OCI-LY7 (cell line): ENCODE measurements around the gene AQP9. TPM values are rescaled to one million over a fixed set of nuclear protein-coding genes. Genes with fewer than 3 reads are reported as not detected.

Source experiments
- BruUV-seq: library from RNA; stranded (reverse); fragments of 400-500 nt; replicated peaks from 2 replicates; lab custom pipeline; 2021; lab: Mats Ljungman, UMichigan
- CTCF ChIA-PET: fragments of 300-600 bp; sonication (Branson Sonifier 250); formaldehyde crosslinking; loops from one replicate; lab custom pipeline; 2022; ENCODE audit warnings: antibody characterized with exemption; ENCODE audit not compliant: unreplicated experiment; lab: Charles Lee
- POLR2A ChIA-PET: fragments of 300-600 bp; sonication (Branson Sonifier 250); formaldehyde crosslinking; loops from one replicate; lab custom pipeline; 2022; ENCODE audit warnings: antibody characterized with exemption; lab: Charles Lee
- DNase-seq: peaks from one replicate; pipeline ENCODE4 v3.0.0-alpha.2; 2015; ENCODE audit warnings: low spot score
- H2AFZ ChIP-seq: fragments of 200-600 bp; sonication (generic), shearing (Covaris generic); 2 replicates; pipeline ENCODE4 v1.6.1; 2014; ENCODE audit warnings: mild to moderate bottlenecking, antibody characterized with exemption, low read length, moderate library complexity
- H3K27ac ChIP-seq: fragments of 200-600 bp; sonication (generic); 2 replicates; pipeline ENCODE4 v1.5.1; 2014; ENCODE audit warnings: mixed run types, low read depth, mild to moderate bottlenecking, moderate library complexity, low read length, inconsistent platforms; ENCODE audit not compliant: poor library complexity, severe bottlenecking
- H3K36me3 ChIP-seq: fragments of 200-600 bp; sonication (generic); 2 replicates; pipeline ENCODE4 v1.6.1; 2014; ENCODE audit warnings: mild to moderate bottlenecking, antibody characterized with exemption, low read length, moderate library complexity, mixed read lengths; ENCODE audit not compliant: insufficient read depth
- H3K4me1 ChIP-seq: fragments of 200-600 bp; sonication (generic); 2 replicates; pipeline ENCODE4 v1.5.1; 2014; ENCODE audit warnings: mild to moderate bottlenecking, low read length; ENCODE audit not compliant: insufficient read depth, poor library complexity, severe bottlenecking
- H3K4me2 ChIP-seq: fragments of 200-600 bp; sonication (generic); 2 replicates; pipeline ENCODE4 v1.6.1; 2014; ENCODE audit warnings: mild to moderate bottlenecking, low read length
- H3K4me3 ChIP-seq: fragments of 200-600 bp; sonication (generic); 2 replicates; pipeline ENCODE4 v1.5.1; 2014; ENCODE audit warnings: mild to moderate bottlenecking, low read depth, low read length; ENCODE audit not compliant: poor library complexity, severe bottlenecking
- H3K79me2 ChIP-seq: fragments of 200-600 bp; sonication (generic); 2 replicates; pipeline ENCODE4 v1.6.1; 2016; ENCODE audit warnings: low read depth, mild to moderate bottlenecking, low read length, moderate library complexity, mixed read lengths; ENCODE audit not compliant: insufficient read depth
- H3K9me2 ChIP-seq: fragments of 200-600 bp; sonication (generic); 2 replicates; pipeline ENCODE4 v1.6.1; 2016; ENCODE audit warnings: mild to moderate bottlenecking, low read length, mixed read lengths; ENCODE audit not compliant: insufficient read depth
- H3K9me3 ChIP-seq: fragments of 200-600 bp; sonication (generic); 2 replicates; pipeline ENCODE4 v1.6.1; 2014; ENCODE audit warnings: mild to moderate bottlenecking, mixed run types, low read length, mixed read lengths
- H4K20me1 ChIP-seq: fragments of 200-600 bp; sonication (generic); 2 replicates; pipeline ENCODE4 v1.6.1; 2014; ENCODE audit warnings: mild to moderate bottlenecking, antibody characterized with exemption, low read length, moderate library complexity, mixed read lengths; ENCODE audit not compliant: insufficient read depth
- CTCF ChIP-seq: fragments of 200-600 bp; sonication (generic); conservative IDR thresholded peaks from 2 replicates; pipeline ENCODE4 v1.5.1; 2014; ENCODE audit warnings: mild to moderate bottlenecking, antibody characterized with exemption, low read length, moderate library complexity, mixed read lengths
- EZH2phosphoT487 ChIP-seq: fragments of 200-600 bp; sonication (generic); IDR thresholded peaks from 2 replicates; pipeline ENCODE4 v1.6.1; 2018; ENCODE audit warnings: low read depth, borderline replicate concordance, mild to moderate bottlenecking, mixed run types, antibody characterized with exemption, low read length, moderate library complexity, mixed read lengths
- intact Hi-C: fragments of 100-400 bp; cut with micrococcal nuclease; formaldehyde crosslinking; loops from one replicate; pipeline ENCODE4 v1.10.0; 2022; ENCODE audit not compliant: unreplicated experiment
- total RNA-seq, 2 experiments: library from RNA; depleted of rRNA in 1 of 2; stranded (reverse); fragments of >200 nt in 1 of 2; shearing (Covaris generic) in 1 of 2; gene quantifications; 2 replicates each; pipeline ENCODE4 v1.2.3, GENCODE V29; 2014 to 2022

AQP9 gene
- total RNA-seq, 2 experiments from 2014 or later, result not detected

GRCh38 chr15:58117619-58118018 lies 20.6 kb upstream of the AQP9 start:
- Histone ChIP-seq H3K9me2 (no peaks in the 10 kb centered on the region), H3K79me2 (no peaks in the 10 kb centered on the region), H4K20me1 (no peaks in the 10 kb centered on the region), H3K4me3 (no peak overlapping the region), H3K36me3 (no peaks in the 10 kb centered on the region), H2AFZ (no peak overlapping the region), H3K9me3 (no peaks in the 10 kb centered on the region), H3K4me2 (no peak overlapping the region), H3K27ac (no peak overlapping the region), H3K4me1 (no peaks in the 10 kb centered on the region)
- intact Hi-C loops, result no loop called here
- TF ChIP-seq CTCF (no peak), EZH2phosphoT487 (no peak)
- no peak for DNase-seq
- BruUV-seq, result no TSS peak
- POLR2A ChIA-PET, result no interaction called here
- CTCF ChIA-PET, result no interaction called here

GRCh38 chr15:58118272-58118671 lies 19.9 kb upstream of the AQP9 start:
- H3K36me3 ChIP-seq, result no peaks in the 10 kb centered on the region
- POLR2A ChIA-PET, result no interaction called here
- H3K4me3 ChIP-seq, result no peak overlapping the region
- BruUV-seq, result no TSS peak
- TF ChIP-seq CTCF (no peak), EZH2phosphoT487 (no peak)
- intact Hi-C loops, result no loop called here
- no peak overlapping the region for H2AFZ ChIP-seq
- no peaks in the 10 kb centered on the region for H3K9me3 ChIP-seq
- no peak overlapping the region for H3K27ac ChIP-seq
- H3K9me2 ChIP-seq, result no peaks in the 10 kb centered on the region
- no peaks in the 10 kb centered on the region for H3K4me1 ChIP-seq
- CTCF ChIA-PET, result no interaction called here
- no peaks in the 10 kb centered on the region for H4K20me1 ChIP-seq
- no peaks in the 10 kb centered on the region for H3K79me2 ChIP-seq
- no peak for DNase-seq
- H3K4me2 ChIP-seq, result no peak overlapping the region

DNA sequence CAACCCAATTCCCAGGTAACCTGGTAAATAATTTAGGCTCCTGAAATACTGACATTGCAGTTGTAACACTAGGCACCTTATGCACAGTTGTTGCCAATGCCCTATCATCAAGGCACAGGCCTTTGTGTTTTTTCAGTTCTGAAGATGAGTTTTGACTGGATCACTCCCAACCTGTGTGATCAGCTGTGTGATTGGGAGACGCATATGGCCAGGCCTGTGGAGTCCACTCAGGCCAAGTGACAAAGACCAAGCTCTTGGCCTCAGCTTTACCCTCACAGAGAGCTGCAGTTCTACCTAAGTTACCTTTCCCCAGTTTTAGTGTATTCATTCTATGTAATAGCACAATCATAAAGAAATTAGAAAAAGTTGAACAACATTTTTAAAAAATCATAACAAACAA lies 19.2 kb upstream of the AQP9 start:
- H3K9me2 ChIP-seq, result no peaks in the 10 kb centered on the region
- H2AFZ ChIP-seq, result no peak overlapping the region
- no peaks in the 10 kb centered on the region for H3K36me3 ChIP-seq
- ChIA-PET CTCF (no interaction called here), POLR2A (no interaction called here)
- no peaks in the 10 kb centered on the region for H3K9me3 ChIP-seq
- BruUV-seq, result no TSS peak
- H4K20me1 ChIP-seq, result no peaks in the 10 kb centered on the region
- DNase-seq, result no peak
- TF ChIP-seq EZH2phosphoT487, result no peak
- no peak for TF ChIP-seq CTCF
- intact Hi-C loops, result no loop called here
- H3K27ac ChIP-seq, result no peak overlapping the region
- no peak overlapping the region for H3K4me2 ChIP-seq
- H3K79me2 ChIP-seq, result no peaks in the 10 kb centered on the region
- no peaks in the 10 kb centered on the region for H3K4me1 ChIP-seq
- H3K4me3 ChIP-seq, result no peak overlapping the region
